GM21786 (cell line): ENCODE results near the gene CDH13.

ENCODE experiments used
- ATAC-seq: cut with Tn5 transposase; IDR thresholded peaks from one replicate; pipeline ENCODE4 v1.9.1; 2021; ENCODE audit not compliant: unreplicated experiment

The CDH13 gene

DNA sequence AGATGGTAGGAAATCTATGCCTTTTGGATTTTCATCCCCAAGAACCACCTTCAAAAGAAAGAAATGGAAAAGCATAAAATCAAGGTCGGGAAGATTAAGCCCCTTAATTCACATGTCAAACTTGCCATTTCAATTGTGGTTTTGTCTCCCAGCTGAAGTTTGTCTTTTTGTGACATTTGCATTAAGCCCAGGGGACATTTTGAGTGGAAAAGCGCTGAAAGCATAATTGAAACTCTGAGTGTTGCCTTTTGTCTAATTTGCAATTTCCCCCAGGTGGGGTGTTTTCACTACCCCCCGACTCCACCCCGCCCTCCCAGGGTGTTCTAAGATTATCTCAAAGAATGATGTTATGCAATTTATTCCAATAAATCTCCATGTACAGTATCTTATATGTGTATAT lies 396.2 kb downstream of the CDH13 start:
- no peak for ATAC-seq

DNA sequence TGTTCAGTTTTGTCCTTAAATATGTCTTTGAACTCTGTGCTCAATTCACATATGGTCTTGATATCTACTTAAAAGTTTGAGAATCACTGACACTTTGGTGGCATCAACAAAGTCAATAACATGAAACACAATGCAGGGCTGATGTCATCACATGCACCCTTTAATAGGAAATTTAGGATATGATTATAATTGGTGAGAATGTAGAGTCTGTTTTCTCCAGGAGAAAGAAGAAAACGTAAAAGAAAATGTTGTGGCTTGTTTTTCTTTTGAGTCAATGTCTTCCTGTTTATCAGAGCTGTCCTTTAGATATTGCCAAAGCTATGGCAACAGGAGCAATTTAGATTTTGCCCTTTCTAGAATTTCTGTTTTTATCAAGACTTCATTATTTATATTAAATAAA lies 396.9 kb downstream of the CDH13 start:
- no peak for ATAC-seq

DNA sequence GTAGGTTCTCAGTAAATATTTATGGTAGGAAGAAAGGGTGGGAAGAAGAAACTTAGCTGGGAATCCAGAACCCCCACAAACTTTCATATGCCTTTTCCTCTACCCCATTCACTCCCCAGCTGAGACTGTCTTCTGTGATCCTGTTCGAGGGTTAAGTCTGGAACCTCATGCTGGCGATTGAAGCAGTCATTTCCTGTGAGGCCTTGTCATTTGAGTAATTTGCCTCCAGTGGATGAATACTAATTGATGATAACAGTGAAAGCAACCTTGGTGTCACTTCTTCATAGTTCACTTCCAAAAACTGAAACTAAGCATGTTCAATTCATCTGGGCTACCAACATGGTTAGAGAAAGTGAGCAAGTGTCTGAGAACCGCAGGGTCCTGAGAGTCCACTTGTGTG lies 401.2 kb downstream of the CDH13 start:
- no peak for ATAC-seq

DNA sequence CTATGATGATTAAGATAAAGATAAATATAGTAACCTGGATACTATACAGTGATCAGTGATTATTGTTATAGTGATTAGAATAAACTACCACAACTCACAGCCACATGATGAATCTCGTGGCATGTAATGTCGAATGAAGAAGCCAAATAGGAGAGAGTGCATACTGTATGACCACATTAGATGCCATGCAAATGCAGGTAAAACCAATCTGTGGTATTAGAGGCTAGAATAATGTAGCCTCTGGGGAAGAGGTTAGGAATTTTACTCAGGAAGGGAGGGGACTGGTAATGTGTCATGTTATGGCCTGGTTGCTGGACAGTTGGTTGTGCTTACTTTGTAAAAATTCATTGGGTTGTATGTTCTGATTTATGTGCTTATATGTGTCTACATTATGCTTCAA lies 402.7 kb downstream of the CDH13 start:
- no peak for ATAC-seq

DNA sequence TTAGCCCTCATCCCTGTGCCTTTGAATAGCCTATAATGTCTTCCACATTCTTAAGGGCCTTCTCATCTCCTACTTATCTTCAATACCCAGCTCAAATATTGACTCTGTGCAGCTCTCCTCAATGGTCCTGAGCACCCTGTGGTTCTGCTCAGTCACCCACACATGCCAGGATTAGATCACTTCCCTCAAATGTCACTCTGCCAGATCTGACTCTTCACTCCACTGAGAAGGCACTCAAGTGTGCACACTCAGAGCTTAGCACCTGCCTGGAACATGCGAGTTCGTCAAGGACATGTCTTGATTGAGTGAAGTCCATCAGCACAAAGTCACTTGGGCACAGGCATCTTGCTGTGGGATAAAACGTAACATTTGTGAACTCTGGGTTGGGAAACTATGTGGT lies 404.8 kb downstream of the CDH13 start:
- no peak for ATAC-seq

DNA sequence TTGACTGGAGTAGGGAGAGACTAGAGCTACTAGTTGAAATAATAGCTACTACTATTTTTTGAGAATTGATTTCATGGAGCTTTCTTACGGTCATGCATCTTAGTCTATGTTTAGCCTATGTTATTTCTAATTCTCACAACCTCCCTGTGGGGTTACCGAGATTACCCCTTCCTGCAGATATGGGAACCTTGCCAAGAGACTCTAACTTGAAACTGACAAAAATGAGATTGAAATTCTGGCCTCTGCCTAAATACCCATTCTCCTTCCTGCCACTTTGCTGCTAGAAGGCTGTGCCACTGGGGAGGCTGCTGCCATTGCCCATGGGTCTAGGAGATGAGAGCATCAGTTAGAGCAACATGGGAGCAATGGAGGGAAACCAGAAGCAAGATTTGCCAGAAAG lies 410.3 kb downstream of the CDH13 start:
- no peak for ATAC-seq

DNA sequence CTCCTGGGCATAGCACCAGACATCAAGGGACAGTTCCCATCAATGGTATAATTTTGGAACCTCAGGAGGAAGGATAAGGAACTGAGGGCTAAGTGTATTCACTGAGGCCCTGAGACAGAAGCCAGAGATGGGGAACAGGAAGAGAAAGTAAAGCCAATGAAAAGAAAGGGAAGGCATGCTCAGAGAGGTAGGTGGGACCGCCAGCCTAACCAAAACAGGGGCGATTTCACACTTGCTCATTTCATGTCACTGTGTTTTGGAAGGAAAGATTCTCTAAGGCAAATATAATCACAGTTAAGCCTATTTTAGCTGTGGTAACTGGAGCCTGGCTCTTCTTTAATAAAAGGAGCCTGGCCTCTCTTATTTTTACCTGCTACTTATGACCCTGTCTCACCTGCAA lies 411.1 kb downstream of the CDH13 start:
- no peak for ATAC-seq

DNA sequence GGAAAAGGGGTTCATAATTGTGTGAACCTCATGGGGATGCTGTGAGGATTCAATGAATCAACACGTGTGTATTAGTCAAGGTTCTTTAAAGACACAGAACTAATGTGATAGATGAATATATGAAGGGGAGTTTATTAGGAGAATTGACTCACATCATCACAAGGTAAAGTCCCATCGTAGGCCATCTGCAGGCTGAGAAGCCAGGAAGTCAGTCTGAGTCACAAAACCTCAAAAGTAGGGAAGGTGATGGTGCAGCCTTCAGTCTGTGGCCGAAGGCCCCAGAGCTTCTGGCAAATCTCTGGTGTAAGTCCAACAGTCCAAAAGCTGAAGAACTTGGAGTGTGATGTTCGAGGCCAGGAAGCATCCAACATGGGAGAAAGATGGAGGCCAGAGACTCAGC lies 413.4 kb downstream of the CDH13 start:
- ATAC-seq: no peak

DNA sequence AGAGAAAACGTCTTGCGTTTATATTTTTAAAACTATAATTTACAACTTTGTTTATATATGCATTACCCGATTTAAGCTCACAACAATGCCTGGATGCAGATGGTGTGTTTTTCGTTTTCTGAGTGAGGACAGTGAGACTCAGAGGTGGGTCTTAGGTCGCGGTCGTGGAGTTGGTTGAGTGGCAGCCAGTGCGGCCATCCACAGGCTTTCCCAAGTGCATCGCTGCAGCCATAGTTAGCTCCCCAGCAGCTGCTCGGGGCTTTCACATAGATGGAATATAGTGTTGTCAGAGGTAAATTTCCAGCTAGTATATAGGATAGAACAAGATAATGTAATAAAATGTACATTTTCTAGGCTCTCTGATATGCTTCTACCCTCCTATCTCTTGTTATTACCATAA lies 417.8 kb downstream of the CDH13 start:
- ATAC-seq: no peak

DNA sequence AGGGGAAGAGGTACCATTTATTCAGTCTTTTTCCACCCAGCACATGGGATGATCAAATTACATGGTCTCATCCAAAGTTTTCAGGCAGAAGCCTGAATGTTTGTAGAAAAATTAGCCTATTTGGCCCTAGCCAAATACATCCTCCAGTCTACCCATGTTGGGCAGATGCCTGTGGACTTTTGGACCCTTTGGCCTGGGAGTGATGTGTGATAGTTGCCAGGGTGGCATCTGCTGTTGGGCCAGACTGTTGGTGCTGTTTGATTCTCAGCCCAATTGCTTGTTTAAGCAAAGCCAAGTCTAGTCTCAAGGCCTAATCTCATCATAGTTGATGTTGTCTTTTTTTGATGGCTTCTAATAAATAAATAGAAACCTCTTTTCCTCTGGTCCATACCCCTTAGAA lies 419.0 kb downstream of the CDH13 start:
- ATAC-seq: no peak

DNA sequence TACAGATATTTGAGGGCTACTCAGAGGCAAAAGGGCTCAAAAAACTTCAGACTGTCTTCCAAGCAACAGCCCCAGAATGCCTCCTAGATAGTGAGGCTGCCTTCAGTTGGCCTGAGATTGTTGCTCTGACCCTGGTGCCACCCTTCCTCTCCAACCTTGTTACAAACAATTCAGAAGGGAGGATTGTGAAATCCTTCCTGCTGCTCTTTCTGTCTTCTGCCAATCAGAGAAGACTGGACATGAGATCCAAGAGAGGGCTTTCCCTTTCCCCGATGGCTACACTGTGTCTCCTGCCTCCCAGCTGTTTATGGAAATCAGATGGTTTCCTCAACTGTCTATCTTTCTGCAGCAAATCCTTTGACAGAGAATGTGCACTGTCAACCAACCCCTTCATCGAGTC lies 419.9 kb downstream of the CDH13 start:
- no peak for ATAC-seq

DNA sequence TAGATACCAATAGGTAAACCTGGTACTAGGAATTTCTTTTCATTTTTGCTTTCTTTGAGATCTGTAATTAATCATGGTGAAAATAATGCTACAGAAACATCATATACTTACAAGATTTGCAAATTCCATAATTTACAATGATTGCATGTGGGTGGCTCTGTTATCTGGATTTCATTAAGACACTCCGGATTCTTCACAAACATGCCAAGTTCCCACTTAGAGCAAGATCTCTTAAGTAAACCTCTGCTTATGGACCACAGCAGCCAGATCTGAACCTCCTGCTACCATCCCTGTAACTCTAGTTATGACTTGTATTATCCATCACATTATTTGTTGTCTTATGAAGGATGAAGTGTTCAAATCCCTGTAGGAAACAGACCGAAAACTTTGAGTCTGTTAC lies 424.7 kb downstream of the CDH13 start:
- ATAC-seq: no peak

DNA sequence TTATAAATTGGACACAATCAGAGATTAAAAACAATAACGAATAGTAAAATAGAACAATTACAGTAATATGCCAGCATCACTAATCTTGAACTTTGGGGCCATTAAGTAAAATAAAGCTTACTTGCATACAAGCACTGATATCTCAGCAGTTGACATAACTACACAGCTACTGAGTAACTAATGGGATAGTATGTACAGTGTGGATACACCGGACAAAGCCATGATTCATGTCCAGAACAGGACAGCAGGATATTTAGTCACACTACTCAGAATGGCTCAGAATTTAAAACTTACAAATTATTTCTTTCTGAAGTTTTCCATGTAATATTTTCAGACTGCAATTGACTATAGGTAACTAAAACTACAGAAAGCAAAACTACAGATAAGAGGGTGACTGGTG lies 427.5 kb downstream of the CDH13 start:
- no peak for ATAC-seq

DNA sequence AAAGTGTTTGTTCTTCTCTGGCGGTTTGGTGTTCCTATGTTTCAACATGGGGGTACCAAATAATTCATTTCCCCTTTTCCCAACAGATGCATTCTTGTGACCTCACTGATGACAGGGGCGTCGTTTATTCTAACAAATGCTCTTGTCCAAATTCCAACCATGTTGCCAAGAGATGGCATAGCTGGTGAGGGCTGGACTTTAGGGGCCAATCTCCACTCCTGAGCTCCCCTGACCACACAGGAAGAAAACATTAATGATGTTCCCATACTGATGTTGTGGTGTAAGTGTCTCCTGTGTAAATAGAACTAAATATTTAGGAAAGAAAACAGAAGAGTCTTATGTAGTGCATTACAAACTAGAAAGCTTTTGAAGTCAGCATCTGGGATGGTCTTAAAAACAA lies 431.6 kb downstream of the CDH13 start:
- no peak for ATAC-seq

DNA sequence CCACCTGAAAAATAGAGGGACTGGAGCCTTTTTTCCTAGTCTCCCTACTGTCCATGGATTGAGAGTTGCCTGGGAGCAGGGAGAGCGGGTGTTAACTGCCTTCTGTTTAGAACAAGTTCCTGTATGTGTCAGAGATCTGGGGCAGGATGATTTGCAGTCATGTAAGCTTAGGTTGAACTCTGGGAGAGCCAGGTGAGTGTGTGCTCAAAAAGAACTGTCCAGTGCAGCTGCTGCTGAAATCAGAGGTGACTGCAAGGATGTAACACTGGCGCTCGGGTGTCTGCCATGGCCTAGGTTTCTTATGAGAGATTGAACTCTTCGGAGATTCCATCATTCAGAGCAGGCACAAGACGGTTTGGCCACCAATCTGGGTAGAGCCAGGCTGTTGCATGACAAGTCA lies 432.5 kb downstream of the CDH13 start:
- no peak for ATAC-seq

DNA sequence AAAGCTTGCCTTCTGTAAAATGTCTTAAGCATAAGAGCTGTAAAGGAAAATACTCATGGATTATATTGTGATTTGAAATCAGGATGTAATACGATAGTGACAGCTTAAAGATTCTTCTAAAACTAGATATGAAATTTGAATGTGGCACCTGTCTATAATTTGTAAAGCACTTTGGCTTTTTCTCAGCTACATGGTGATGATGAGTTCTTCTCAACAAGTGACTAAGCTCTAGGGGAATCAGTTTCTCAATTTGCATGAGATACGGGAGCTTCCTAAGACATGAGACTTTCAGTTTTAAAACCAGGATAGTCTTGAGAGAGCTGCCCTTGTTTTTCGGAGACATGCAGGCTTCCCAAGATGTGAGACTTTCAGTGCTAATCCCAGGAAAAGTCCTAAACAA lies 439.2 kb downstream of the CDH13 start:
- no peak for ATAC-seq

DNA sequence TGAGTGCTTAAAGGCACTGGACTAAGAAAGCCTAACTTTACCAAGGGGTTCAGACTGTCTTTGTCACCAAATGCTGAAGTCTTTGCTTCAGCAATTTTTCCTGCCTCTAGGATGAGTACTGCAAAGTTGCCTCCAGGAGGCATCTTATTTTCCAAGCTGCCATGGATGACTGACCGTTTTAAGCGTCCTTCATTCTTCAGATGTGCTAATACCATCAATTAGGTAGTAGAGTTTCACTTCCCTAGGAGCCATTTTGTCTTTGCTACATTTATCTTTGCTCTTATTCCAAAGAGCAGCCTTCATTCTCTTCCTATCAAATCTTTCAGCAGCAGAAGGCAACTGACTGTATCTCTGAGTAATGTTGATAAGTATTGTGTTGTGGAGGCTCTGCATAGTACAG lies 440.1 kb downstream of the CDH13 start:
- no peak for ATAC-seq

DNA sequence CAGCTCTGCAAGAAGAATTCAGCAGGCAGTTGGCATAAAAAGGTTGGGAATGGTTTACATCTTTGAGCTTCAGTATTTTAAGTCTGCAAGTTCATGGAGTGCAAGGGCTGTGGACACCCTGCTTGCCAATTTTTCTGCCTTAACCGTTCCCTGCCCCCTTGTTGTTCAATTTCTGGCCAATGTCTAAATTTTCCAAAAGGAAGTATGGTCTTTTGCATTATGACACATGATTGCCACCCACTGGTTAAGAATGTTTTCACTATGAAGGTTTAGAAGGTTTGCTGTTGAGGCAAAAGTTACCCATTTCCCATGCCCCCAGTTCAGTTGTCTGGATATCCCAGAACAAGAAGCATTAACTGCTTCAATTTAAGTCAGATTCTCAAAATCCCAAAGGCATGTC lies 441.9 kb downstream of the CDH13 start:
- no peak for ATAC-seq

DNA sequence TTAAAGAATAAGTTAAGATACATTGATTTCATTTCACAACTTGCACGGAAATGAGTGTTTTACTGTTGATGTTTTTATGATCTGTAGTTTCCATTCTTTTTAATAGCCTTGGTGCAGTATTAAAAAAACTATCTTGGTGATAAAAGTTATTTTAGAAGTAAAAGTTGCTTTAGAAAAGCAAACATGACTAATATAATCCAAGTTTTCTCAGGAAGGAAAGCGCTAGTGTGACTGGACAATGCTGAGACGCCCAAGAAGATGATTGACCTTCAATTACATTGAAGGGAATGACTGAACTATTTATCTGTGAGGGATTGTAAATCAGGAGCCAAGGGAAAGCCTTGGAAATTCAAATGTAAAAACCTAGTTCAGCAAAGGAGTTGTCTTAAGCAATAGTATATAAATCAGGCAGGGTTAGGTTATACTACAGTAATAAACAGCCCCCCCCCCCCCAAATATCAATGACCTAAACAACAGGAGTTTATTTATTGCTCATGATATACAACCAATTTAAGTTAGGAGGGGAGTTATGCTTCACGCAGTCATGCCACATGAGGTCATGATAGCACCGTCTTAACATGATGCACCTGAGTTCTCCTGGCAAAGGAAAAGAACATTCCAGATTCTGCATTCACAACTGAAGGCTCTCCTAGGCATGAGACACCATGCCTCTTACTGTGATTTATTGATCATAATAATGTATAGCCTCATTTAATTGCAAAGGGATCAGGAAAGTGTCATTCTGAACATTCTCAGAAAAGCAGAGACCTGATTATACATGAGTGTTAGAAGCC lies 443.8 kb downstream of the CDH13 start:
- ATAC-seq: no peak

DNA sequence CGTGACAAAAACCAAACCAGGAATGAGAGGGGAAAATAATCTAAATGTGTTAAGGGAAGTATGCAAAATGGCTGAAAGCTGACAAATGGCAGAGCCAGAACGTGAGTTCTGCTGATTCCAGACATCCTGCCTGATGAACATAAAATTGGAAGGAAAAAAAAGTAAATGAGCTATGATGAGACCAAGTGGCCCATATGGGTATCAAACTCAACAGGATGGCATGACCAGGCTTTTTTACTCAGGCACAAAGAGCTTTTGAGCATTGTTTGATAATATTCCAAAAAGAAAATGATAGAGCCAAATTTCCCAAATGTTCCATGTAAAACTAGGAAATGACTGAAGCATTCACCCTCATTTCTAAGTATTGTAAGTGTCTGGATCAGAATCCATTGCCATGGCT lies 449.2 kb downstream of the CDH13 start:
- no peak for ATAC-seq

DNA sequence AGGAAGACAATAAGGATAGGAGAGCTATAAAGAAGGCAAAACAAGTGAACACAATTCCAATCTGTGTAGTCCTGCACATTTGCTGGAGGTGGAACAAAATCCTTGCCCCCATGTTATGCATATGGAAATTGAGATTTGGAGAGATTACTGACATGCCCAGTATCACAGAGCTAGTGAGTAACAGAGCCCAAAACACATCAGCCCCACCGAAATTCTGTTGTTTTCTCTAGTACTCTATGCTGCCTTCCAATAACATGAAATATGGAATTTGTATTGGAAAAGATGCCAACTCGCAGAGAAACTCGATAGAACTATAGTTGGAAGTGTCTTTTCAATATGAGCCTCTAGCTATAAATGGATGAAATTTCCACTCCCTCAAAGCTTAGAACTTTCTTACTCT lies 456.6 kb downstream of the CDH13 start:
- ATAC-seq: no peak

DNA sequence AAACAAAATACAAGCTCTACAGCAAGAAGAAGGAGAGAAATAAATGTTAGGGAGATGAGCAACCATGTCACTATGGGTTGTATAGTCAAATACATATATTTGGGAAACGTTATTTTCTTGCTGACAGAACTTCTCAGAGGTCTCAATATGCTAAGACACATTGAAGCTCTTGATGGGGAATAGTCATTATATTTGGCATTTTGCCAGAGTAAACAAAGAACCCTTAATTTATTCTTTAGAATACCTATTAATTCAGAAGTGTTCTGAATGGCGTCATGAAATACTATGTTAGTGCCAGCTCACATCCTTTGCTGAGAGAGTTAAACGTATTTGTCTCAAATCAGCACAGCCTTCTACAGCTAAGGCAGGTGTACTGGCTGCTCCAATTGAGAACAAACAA lies 458.9 kb downstream of the CDH13 start:
- no peak for ATAC-seq

DNA sequence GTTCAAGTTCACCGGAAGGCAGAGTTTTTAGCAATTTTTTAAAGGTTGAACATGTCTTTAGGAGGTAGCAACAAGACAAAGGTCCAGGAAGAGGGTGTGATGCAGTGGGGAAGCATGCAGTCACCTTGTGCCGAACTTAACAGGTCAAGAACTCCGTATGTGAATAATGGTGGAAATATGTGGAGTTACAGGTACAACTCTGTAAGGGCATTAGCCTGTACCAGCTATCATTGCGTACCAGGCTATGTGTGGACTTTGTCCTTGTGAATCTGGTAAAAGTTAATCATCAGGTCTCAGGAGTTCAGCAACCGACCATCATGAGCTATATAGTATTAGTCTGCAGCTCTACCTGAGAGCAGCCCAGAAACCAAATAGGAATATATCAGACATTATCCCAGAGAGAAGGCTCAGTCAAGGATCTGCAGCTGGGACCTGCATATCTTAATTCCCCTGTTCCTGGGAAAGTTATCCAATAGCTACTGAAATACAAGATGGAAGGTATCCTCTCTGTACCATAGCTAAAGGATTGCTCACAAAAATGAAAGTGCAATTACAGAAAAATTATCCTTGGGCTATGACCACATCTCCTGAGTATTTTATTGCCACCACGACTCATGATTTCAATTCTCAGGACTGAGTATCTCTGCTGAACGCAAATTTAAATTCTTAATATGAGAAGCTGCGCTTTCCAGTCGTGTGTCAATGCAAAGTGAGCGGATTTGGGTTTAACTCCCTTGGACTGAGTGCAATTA lies 469.3 kb downstream of the CDH13 start:
- no peak for ATAC-seq
